Lower leg skin (tissue), 3 donors: ENCODE measurements around the gene SLC10A3.
"Not testable (repeated sequence)": the region's sequence is repeated elsewhere in the genome, so short reads cannot be mapped to it uniquely, and the experiment has no call there.

Source experiments
- POLR2A ChIP-seq, 2 donors: fragments of 450-650 bp; IDR thresholded peaks; one replicate each; pipeline ENCODE4 v1.6.1; 2016 to 2017; ENCODE audit warnings: antibody characterized with exemption in 2 of 2, mild to moderate bottlenecking in 1 of 2, moderate library complexity in 1 of 2
- TF ChIP-seq, protein P1 (sequence below), 3 donors: fragments of 450-650 bp; IDR thresholded peaks; one replicate each; pipeline ENCODE4 v1.5.1; 2016; ENCODE audit warnings: antibody characterized with exemption in 3 of 3, mild to moderate bottlenecking in 3 of 3, moderate library complexity in 2 of 3

DNA sequence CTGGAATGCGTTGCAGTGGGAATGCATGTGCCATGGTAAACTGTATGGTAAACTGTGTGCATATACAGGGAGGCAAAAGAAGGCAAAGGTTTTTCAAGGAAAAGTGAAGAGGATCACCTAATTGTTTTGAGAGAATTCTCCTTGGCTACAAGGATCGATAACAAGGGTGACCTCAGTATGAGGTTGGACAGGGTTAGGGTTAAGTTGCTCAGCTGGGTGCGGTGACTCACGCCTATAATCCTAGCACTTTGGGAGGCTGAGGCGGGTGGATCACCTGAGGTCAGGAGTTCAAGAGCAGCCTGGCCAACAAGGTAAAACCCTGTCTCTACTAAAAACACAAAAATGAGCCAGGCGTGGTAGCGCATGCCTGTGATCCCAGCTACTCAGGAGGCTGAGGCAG, 11.0 kb upstream of the SLC10A3 start:
- TF ChIP-seq, protein P1, sequence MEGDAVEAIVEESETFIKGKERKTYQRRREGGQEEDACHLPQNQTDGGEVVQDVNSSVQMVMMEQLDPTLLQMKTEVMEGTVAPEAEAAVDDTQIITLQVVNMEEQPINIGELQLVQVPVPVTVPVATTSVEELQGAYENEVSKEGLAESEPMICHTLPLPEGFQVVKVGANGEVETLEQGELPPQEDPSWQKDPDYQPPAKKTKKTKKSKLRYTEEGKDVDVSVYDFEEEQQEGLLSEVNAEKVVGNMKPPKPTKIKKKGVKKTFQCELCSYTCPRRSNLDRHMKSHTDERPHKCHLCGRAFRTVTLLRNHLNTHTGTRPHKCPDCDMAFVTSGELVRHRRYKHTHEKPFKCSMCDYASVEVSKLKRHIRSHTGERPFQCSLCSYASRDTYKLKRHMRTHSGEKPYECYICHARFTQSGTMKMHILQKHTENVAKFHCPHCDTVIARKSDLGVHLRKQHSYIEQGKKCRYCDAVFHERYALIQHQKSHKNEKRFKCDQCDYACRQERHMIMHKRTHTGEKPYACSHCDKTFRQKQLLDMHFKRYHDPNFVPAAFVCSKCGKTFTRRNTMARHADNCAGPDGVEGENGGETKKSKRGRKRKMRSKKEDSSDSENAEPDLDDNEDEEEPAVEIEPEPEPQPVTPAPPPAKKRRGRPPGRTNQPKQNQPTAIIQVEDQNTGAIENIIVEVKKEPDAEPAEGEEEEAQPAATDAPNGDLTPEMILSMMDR (IDR thresholded peaks at IDR 0.05): not testable (repeated sequence)
- not testable (repeated sequence) for TF ChIP-seq POLR2A (IDR thresholded peaks at IDR 0.05)
